IMR-90 (cell line): Measurements from ENCODE around the gene RIPOR2. TPM values are rescaled to one million over a fixed set of nuclear protein-coding genes. Genes with fewer than 3 reads are reported as not detected.

Experiments
- ATAC-seq: fragments of 200-7000 bp; cut with Tn5 transposase; 2 replicates; pipeline ENCODE4 v1.9.1; 2020; ENCODE audit warnings: low read depth, mild to moderate bottlenecking, moderate library complexity
- BruUV-seq: library from RNA; stranded (reverse); fragments of 400-500 nt; replicated peaks from 2 replicates; lab custom pipeline; 2021; lab: Mats Ljungman, UMichigan
- CTCF ChIA-PET: fragments of 300-600 bp; formaldehyde crosslinking; extraction: SDS; loops from one replicate; lab custom pipeline; 2021; ENCODE audit warnings: antibody characterized with exemption; lab: Yijun Ruan, JAX
- POLR2A ChIA-PET: fragments of 300-600 bp; sonication (Branson Sonifier 250); formaldehyde crosslinking; loops from one replicate; lab custom pipeline; 2022; ENCODE audit warnings: antibody characterized with exemption; ENCODE audit not compliant: unreplicated experiment; lab: Charles Lee
- DNase-seq: peaks from one replicate; pipeline ENCODE4 v3.0.0; 2013
- H2AFZ ChIP-seq: replicated peaks from 2 replicates; pipeline ENCODE3; 2013; ENCODE audit warnings: low read length, mild to moderate bottlenecking; ENCODE audit not compliant: poor library complexity
- H2AK5ac ChIP-seq: 2 replicates; pipeline ENCODE4 v1.6.1; 2013; ENCODE audit warnings: low read depth, low read length, inconsistent platforms
- H2AK9ac ChIP-seq: replicated peaks from 2 replicates; pipeline ENCODE3; 2013; ENCODE audit warnings: mild to moderate bottlenecking, low read depth, low read length, moderate library complexity; ENCODE audit not compliant: poor library complexity
- H2BK120ac ChIP-seq: 2 replicates; pipeline ENCODE4 v1.6.1; 2013; ENCODE audit warnings: low read depth, low read length, inconsistent platforms
- H2BK15ac ChIP-seq: 3 replicates; pipeline ENCODE4 v1.6.1; 2013; ENCODE audit warnings: low read depth, low read length, inconsistent platforms
- H2BK20ac ChIP-seq: 2 replicates; pipeline ENCODE4 v1.6.1; 2013; ENCODE audit warnings: low read depth, mild to moderate bottlenecking, inconsistent platforms, low read length, moderate library complexity
- H2BK5ac ChIP-seq: 2 replicates; pipeline ENCODE4 v1.6.1; 2013; ENCODE audit warnings: mild to moderate bottlenecking, low read depth, low read length, inconsistent platforms; ENCODE audit not compliant: poor library complexity, severe bottlenecking
- H3K14ac ChIP-seq: replicated peaks from 2 replicates; pipeline ENCODE4 v1.6.1; 2013; ENCODE audit warnings: low read depth, low read length, inconsistent platforms
- H3K18ac ChIP-seq: 2 replicates; pipeline ENCODE4 v1.6.1; 2013; ENCODE audit warnings: low read depth, low read length, control low read depth
- H3K23ac ChIP-seq: 2 replicates; pipeline ENCODE4 v1.6.1; 2013; ENCODE audit warnings: low read depth, low read length, inconsistent platforms
- H3K27ac ChIP-seq: 2 replicates; pipeline ENCODE4 v1.5.1; 2013; ENCODE audit warnings: mild to moderate bottlenecking, control low read depth, low read length; ENCODE audit not compliant: insufficient read depth
- H3K27me3 ChIP-seq: 2 replicates; pipeline ENCODE4 v1.6.1; 2013; ENCODE audit warnings: low read length; ENCODE audit not compliant: control insufficient read depth, insufficient read depth
- H3K36me3 ChIP-seq: 2 replicates; pipeline ENCODE4 v1.6.1; 2013; ENCODE audit warnings: low read length, mixed read lengths; ENCODE audit not compliant: control insufficient read depth, insufficient read depth
- H3K4ac ChIP-seq: 2 replicates; pipeline ENCODE4 v1.6.1; 2013; ENCODE audit warnings: low read depth, low read length, inconsistent platforms
- H3K4me1 ChIP-seq: 2 replicates; pipeline ENCODE4 v1.6.1; 2013; ENCODE audit warnings: low read length, mixed read lengths; ENCODE audit not compliant: control insufficient read depth, insufficient read depth
- H3K4me2 ChIP-seq: 2 replicates; pipeline ENCODE4 v1.6.1; 2013; ENCODE audit warnings: low read depth, mild to moderate bottlenecking, control low read depth, low read length, moderate library complexity
- H3K4me3 ChIP-seq: 2 replicates; pipeline ENCODE4 v1.5.1; 2013; ENCODE audit warnings: low read depth, mild to moderate bottlenecking, control low read depth, low read length, moderate library complexity; ENCODE audit not compliant: insufficient read depth
- H3K56ac ChIP-seq: 2 replicates; pipeline ENCODE4 v1.6.1; 2013; ENCODE audit warnings: low read length, inconsistent platforms; ENCODE audit not compliant: insufficient read depth; ENCODE audit errors: extremely low read depth
- H3K79me1 ChIP-seq, 2 experiments: 2 replicates each; pipeline ENCODE4 v1.6.1; 2013; ENCODE audit warnings: low read length in 2 of 2, inconsistent platforms in 1 of 2, low read depth in 1 of 2
- H3K9ac ChIP-seq: 2 replicates; pipeline ENCODE4 v1.6.1; 2013; ENCODE audit warnings: low read depth, low read length, control low read depth
- H3K9me1 ChIP-seq: 2 replicates; pipeline ENCODE4 v1.6.1; 2013; ENCODE audit warnings: low read length, inconsistent platforms; ENCODE audit not compliant: insufficient read depth
- H3K9me3 ChIP-seq: 2 replicates; pipeline ENCODE4 v1.6.1; 2013; ENCODE audit warnings: low read length; ENCODE audit not compliant: control insufficient read depth, insufficient read depth
- H4K20me1 ChIP-seq: 2 replicates; pipeline ENCODE4 v1.6.1; 2013; ENCODE audit warnings: low read length, inconsistent platforms; ENCODE audit not compliant: insufficient read depth
- H4K5ac ChIP-seq: 2 replicates; pipeline ENCODE4 v1.6.1; 2013; ENCODE audit warnings: mild to moderate bottlenecking, low read depth, low read length, control low read depth
- H4K8ac ChIP-seq, 2 experiments: 2 replicates each; pipeline ENCODE4 v1.6.1; 2013; ENCODE audit warnings: low read depth in 2 of 2, low read length in 2 of 2, control low read depth in 1 of 2, inconsistent platforms in 1 of 2
- H4K91ac ChIP-seq: 2 replicates; pipeline ENCODE4 v1.6.1; 2013; ENCODE audit warnings: low read depth, low read length, inconsistent platforms; ENCODE audit not compliant: insufficient read depth
- BHLHE40 ChIP-seq: fragments of 150-350 bp; IDR thresholded peaks from 2 replicates; pipeline ENCODE4 v1.6.1; 2016; ENCODE audit warnings: mild to moderate bottlenecking, low read depth, low read length
- CHD1 ChIP-seq: IDR thresholded peaks from 2 replicates; pipeline ENCODE4 v1.6.1; 2012; ENCODE audit warnings: low read depth, low read length, improper control_type of control experiment
- CTCF ChIP-seq: conservative IDR thresholded peaks from 2 replicates; pipeline ENCODE4 v1.5.1; 2012; ENCODE audit warnings: mild to moderate bottlenecking, low read depth, low read length, improper control_type of control experiment
- ELK1 ChIP-seq: fragments of 150-350 bp; IDR thresholded peaks from 2 replicates; pipeline ENCODE4 v1.6.1; 2016; ENCODE audit warnings: low read depth, mild to moderate bottlenecking, low read length, moderate library complexity, borderline replicate concordance
- FOS ChIP-seq: fragments of 150-350 bp; IDR thresholded peaks from 2 replicates; pipeline ENCODE4 v1.6.1; 2016; ENCODE audit warnings: low read depth, low read length
- POLR2A ChIP-seq: IDR thresholded peaks from 2 replicates; pipeline ENCODE4 v1.6.1; 2012; ENCODE audit warnings: mild to moderate bottlenecking, low read depth, low read length
- RFX5 ChIP-seq: IDR thresholded peaks from 2 replicates; pipeline ENCODE4 v1.8.0; 2012; ENCODE audit warnings: low read depth, mild to moderate bottlenecking, low read length, moderate library complexity
- whole genome bisulfite sequencing, 2 experiments: methylation state at CpG; one replicate each; pipeline versions ENCODE4 v1.1.5 to v1.1.7; 2013; ENCODE audit warnings: missing lambda C conversion rate in 2 of 2; ENCODE audit not compliant: insufficient read length in 1 of 2; ENCODE audit errors: extremely low coverage in 2 of 2; 5-methylcytosine and 5-hydroxymethylcytosine counted together
- dilution Hi-C: fragments of 300-500 bp; cut with HindIII; formaldehyde crosslinking; loops from one replicate; pipeline ENCODE4 v1.14.3; 2018; ENCODE audit warnings: low sequenced_read_pairs; ENCODE audit not compliant: unreplicated experiment
- in situ Hi-C: fragments of 300-500 bp; cut with MboI; formaldehyde crosslinking; loops from 3 replicates; pipeline ENCODE4 v1.14.3; 2019; ENCODE audit warnings: low sequenced_read_pairs, inconsistent platforms, mixed read lengths
- intact Hi-C: fragments of 100-400 bp; cut with micrococcal nuclease; formaldehyde crosslinking; loops from 2 replicates; pipeline ENCODE4 v1.10.0; 2022
- polyA plus RNA-seq, 3 experiments: library from polyadenylated mRNA; depleted of rRNA; stranded (reverse); fragments of >200 nt; gene quantifications; 2 replicates each; pipeline ENCODE4 v1.2.3, GENCODE V29; 2012; ENCODE audit warnings: low replicate concordance in 1 of 3
- total RNA-seq: library from RNA; depleted of rRNA; stranded (reverse); fragments of >200 nt; gene quantifications from 2 replicates; pipeline ENCODE4 v1.2.3, GENCODE V29; 2012

RIPOR2 gene
- total and polyA plus RNA-seq, 2 of the 4 experiments (the other 2 are of a cell fraction) = 1.1 to 1.2 TPM

GRCh38 chr6:24899136-24899996, 36.4 kb downstream of the RIPOR2 start:
- no peak overlapping the region for H3K14ac ChIP-seq
- no peak for ATAC-seq
- H2AFZ ChIP-seq = no peak overlapping the region

More at GRCh38 chr6:24899136-24899996, 36.4 kb downstream of the RIPOR2 start:
- H3K56ac ChIP-seq = no peak overlapping the region
- BruUV-seq = no TSS peak
- H3K9ac ChIP-seq = no peak overlapping the region
- in situ Hi-C loops (no loop called here), intact Hi-C loops (no loop called here), dilution Hi-C loops (no loop called here)
- no peaks in the 10 kb centered on the region for H3K9me3 ChIP-seq
- no peak overlapping the region for H3K4ac ChIP-seq
- WGBS, 2 experiments = 100% methylated on average over 1 of the region's 8 CpGs; no CpG with 5 or more reads in 1 of the 2 experiments
- H3K4me1 ChIP-seq = peaks cover 9% of the 10 kb centered on the region
- no peak overlapping the region for H2BK20ac ChIP-seq
- no peak overlapping the region for H3K27ac ChIP-seq
- H3K27me3 ChIP-seq = no peaks in the 10 kb centered on the region
- H3K79me1 ChIP-seq = peaks cover 8 to 10% of the 10 kb centered on the region in 2 experiments; a peak in 2 of 4 replicates
- ChIA-PET CTCF (interaction anchor here (0.5 to 2.6 kb wide), 5 partner anchors 11 to 1277 kb away, joined by 3 to 11 read pairs (median 6); no protein-coding TSS in a partner anchor), POLR2A (no interaction called here)
- H2BK120ac ChIP-seq = no peak overlapping the region
- H3K36me3 ChIP-seq = no peaks in the 10 kb centered on the region
- no peak overlapping the region for H3K4me2 ChIP-seq
- H4K91ac ChIP-seq = no peak overlapping the region
- H3K4me3 ChIP-seq = no peak overlapping the region
- DNase-seq = no peak
- no peak overlapping the region for H4K5ac ChIP-seq
- H2AK9ac ChIP-seq = no peak overlapping the region
- TF ChIP-seq RFX5 (no peak), CTCF (no peak), ELK1 (no peak), POLR2A (no peak), CHD1 (no peak), FOS (no peak), BHLHE40 (no peak)
- H4K20me1 ChIP-seq = no peaks in the 10 kb centered on the region
- no peak overlapping the region for H3K23ac ChIP-seq
- no peak overlapping the region; the same call in 2 of the 3 replicates for H2BK15ac ChIP-seq
- no peaks in the 10 kb centered on the region for H3K9me1 ChIP-seq
- H2AK5ac ChIP-seq = no peak overlapping the region
- H4K8ac ChIP-seq = no peak overlapping the region; a peak in 1 of 4 replicates
- no peak overlapping the region for H2BK5ac ChIP-seq
- H3K18ac ChIP-seq = no peak overlapping the region
